Measurements from ENCODE around the gene AIDA. TPM values are rescaled to one million over a fixed set of nuclear protein-coding genes. Genes with fewer than 3 reads are reported as not detected.
"Not testable (repeated sequence)": the region's sequence is repeated elsewhere in the genome, so short reads cannot be mapped to it uniquely, and the experiment has no call there.

The AIDA gene
- 109 TPM for total RNA-seq
- long read RNA-seq, full-length matches to known transcripts, result 24 of 35 reads
- long read RNA-seq, partial matches to known transcripts, result 3 of 35 reads
- long read RNA-seq, other reads (novel, unspliced or antisense), result 8 of 35 reads

- DNase-seq (ENCODE audit: low spot score), result peak; percentile 99
Observed at GRCh38 chr1:222712253-222713090, at the start of gene AIDA, which contains the start of gene BROX. AIDA (minus strand) TSS chr1:222712491; CDS start chr1:222712317, 174 bp downstream. BROX (plus strand) TSS chr1:222712564; CDS start chr1:222715700, 3,136 bp downstream.

DNA sequence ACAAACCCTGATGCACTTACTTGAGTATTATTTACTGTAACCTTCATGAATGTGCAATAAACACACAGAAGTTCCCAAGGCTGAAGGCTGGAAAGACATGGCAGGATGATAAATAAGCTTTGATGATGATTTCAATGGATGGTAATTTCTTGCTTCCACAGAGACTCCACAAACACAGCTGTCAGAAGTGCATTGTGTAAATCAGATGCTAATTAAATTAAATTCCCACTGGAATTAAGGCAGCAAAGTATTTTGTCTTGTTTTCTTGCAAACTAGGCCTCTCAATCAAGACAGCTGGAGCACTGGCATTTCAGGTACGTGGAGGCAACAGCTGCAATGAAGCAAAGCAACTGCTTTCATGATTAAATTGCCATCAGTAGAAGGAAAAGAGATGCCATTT, 48.8 kb upstream of the AIDA start:
- no peak for DNase-seq (ENCODE audit: low spot score)

- no peak for DNase-seq (ENCODE audit: low spot score)
Observed at GRCh38 chr1:222759451-222760035, 47.3 kb upstream of the AIDA start.

DNA sequence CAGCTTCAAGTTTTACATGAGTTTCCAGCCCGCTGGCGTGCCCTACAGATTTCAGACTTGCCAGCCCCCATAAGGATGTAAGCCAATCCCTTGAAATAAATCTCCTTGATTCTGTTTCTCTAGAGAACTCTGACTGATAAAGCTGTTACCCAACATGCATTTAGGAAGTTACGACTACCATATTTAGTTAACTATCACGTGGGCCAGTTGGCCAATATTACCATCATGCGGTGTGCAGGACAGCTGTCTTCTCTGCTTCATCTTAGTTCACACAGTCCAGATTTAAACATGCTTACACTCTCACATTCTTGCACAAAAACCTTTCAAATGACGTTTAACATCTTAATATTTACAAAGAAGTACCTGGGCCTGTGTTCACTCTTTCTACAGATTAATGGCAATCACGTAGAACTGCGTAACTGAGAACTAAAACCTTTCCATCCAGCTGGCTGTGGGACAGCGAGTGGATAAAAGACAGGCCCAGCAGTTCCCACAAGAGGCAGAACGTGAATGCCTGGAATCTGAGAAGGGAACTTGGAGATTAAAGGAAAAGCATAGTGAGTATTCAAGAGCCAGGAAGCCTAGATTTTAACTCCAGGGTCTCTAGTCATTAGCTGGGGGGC, 45.5 kb upstream of the AIDA start:
- DNase-seq (ENCODE audit: low spot score), result no peak

- DNase-seq (ENCODE audit: low spot score), result no peak
Observed at GRCh38 chr1:222754366-222755139, 42.3 kb upstream of the AIDA start.

DNA sequence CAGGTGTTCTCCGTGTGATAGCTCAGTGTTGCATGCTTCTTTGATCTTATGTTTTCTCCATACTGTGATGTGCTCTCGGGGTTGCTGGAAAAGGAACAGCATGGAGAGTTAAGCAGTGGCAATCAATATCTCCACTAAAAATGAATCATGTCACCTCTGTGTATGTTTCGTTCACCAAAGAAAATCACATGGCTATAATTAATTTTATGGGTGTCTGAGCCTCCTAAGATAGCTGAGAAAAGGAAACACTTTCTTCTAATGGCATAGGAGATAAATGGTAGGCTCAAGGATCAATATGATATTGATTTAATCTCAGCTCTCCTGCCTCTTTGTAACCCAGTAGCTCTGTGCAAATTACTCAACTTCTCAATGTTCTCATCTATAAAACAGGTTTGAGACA, 39.0 kb upstream of the AIDA start:
- DNase-seq (ENCODE audit: low spot score), result no peak

DNA sequence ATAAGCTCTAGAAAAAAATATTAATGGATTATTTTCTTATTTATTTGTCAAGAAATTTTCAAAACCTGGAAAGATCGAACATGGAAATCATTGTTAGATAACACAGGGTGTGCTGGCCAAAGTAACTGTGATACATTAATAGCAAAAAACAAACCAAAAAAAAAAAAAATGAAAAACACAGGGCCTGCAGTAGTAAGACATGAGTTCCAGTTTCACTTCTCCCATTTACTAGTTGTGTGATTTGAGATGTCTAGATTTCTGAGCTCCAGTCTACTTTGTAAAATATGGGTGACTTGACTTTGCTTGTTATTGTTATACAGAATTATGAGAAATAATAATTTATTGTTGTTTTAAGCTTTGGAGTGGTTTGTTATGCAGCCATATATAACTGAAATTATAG, 38.4 kb upstream of the AIDA start:
- no peak for DNase-seq (ENCODE audit: low spot score)

- DNase-seq (ENCODE audit: low spot score), result no peak
Observed at GRCh38 chr1:222749927-222750326, 37.6 kb upstream of the AIDA start.

GRCh38 chr1:222741630-222742457, 29.6 kb upstream of the AIDA start:
- not testable (repeated sequence) for DNase-seq (ENCODE audit: low spot score)

GRCh38 chr1:222739929-222740328, 27.6 kb upstream of the AIDA start:
- DNase-seq (ENCODE audit: low spot score), result no peak

GRCh38 chr1:222739465-222739864, 27.2 kb upstream of the AIDA start:
- DNase-seq (ENCODE audit: low spot score), result no peak

- no peak for DNase-seq (ENCODE audit: low spot score)
Observed at GRCh38 chr1:222736972-222737371, 24.7 kb upstream of the AIDA start, which contains the start of gene FAM177B. FAM177B (plus strand) TSS chr1:222737202; CDS start chr1:222746546, 9,344 bp downstream.

DNA sequence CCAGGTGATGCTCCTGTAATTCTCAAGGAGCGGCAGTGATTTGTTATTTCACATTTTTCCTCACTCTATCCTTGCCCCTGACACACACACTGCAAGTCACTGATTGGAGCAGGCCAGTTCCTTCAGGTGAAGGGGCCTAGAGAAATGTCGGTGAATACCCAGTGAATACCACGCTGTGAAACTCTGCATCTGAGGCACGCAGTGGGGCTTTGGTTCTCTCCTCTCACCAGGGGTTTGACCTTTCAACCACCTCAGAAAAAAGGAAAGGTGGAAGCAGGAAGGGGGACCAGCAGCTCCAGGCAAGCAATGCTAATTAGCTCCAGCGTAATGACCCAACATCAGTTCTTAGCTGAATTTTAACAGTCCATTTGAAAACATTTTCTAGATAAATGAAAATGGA, 24.2 kb upstream of the AIDA start:
- no peak for DNase-seq (ENCODE audit: low spot score)

- no peak for DNase-seq (ENCODE audit: low spot score)
Observed at GRCh38 chr1:222734740-222735139, 22.4 kb upstream of the AIDA start.

- no peak for DNase-seq (ENCODE audit: low spot score)
Observed at GRCh38 chr1:222732216-222733159, 20.2 kb upstream of the AIDA start.

- no peak for DNase-seq (ENCODE audit: low spot score)
Observed at GRCh38 chr1:222730866-222731265, 18.6 kb upstream of the AIDA start.

DNA sequence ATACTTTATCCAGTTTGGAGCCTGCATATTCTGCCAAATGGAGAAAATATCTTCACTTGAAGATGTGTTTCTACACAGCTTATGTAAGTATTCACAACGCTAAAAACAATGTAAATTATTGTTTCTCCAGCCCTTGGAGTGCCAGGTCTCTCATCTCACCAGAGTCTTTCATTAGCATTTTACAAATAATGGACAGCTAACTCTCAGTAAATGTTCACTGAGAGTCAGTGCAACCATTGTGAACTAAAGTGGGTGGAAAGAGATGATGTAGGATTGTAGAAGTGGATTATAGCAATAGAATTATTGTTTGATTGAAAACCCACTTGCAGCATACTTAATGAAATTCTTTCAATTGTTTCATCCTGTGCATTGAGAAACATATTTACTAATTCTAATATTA, 16.5 kb upstream of the AIDA start:
- no peak for DNase-seq (ENCODE audit: low spot score)

DNA sequence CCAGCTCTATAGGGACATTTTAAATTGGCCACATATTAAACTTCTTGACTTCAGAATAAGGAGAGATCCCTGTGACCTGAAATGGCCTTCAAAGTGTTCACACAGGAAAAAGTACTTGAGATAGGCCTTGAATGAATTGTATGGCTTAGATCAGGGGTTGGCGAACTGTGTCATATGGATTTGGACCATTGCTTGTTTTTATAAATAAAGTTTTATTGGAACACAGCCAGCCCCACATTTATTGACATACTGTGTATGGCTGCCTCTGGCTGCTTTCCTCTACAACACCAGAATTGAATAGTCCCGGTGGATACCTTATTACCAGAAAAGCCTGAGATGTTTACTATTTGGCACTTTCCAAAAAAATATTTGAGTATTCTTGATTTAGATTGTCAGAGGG, 4.1 kb upstream of the AIDA start:
- no peak for DNase-seq (ENCODE audit: low spot score)

All from mesenteric fat pad (tissue), 1 donor.